ENCODE data around the gene SLC15A1. TPM values are rescaled to one million over a fixed set of nuclear protein-coding genes. Genes with fewer than 3 reads are reported as not detected.

The SLC15A1 gene
- under 0.01 TPM in 1 of 2 replicates, not detected in the other for total RNA-seq

DNA sequence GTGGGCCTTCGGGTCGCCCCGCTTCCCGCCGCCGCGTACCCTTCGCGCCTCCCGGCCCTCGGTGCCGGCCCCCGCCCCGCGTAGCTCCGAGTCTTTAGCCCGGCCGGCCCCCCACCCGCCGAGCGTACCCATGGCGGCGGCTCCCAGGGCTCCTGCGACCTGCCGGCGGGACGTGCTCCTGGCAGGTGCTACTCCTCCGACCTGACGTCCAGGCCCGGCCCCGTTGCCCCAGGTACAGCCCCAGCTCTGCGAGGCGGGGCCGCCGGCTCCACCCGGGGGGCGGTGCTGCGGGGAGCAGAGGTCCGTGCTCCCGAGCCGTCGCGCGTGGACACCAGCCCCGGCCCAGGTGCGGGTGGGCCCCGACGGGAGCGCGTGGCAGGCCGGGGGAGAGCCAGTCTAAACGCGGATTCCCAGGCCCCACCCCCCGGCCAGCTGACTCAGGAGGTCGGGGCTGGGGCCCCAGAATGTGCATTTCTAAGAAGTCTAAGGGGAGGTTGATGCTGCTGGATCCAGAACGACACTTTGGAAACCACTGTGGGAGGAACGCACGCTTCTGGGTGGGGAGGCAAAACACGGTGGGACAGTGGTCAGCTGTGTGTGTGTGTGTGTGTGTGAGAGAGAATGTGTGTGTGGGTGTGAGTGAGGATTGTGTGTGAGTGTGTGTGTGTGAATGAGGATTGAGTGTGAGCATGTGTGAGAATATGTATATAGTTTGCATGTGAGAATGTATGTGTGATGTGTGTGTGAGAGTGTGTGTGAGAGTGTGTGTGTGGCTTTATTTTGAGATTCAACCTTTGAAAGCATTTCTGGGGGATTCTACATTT lies at the start of gene SLC15A1:
SLC15A1 (minus strand) TSS at position 206 of the 824 bp plus-strand sequence; CDS start at position 132, 74 bp downstream.

Other genes starting within 250 kb of the SLC15A1 start
- 46.4 and 51.5 TPM in 2 replicates for gene STK24, start 175.6 kb downstream of the SLC15A1 start, total RNA-seq
- 197 and 225 TPM in 2 replicates for gene DOCK9, start 225.4 kb upstream of the SLC15A1 start, total RNA-seq